Posterior vena cava (tissue), 2 donors: ENCODE measurements around the gene PAK4. TPM values are rescaled to one million over a fixed set of nuclear protein-coding genes. Genes with fewer than 3 reads are reported as not detected.
A peak's percentile ranks its signal among the peaks of the same experiment; 100 is the strongest.
"Not testable (repeated sequence)": the region's sequence is repeated elsewhere in the genome, so short reads cannot be mapped to it uniquely, and the experiment has no call there.

Experiments
- DNase-seq: peaks from one replicate; pipeline ENCODE4 v3.0.0-alpha.2; 2020; ENCODE audit warnings: low spot score
- intact Hi-C, 2 donors: fragments of 100-400 bp; cut with DNase I; formaldehyde crosslinking; loops; one replicate each; pipeline versions ENCODE4 v1.14.1 to v1.14.2; 2022 to 2023
- long read RNA-seq, 2 donors: library from polyadenylated mRNA; unstranded; transcript quantifications; one replicate each; pipeline ENCODE4 v2.0.0, GENCODE V29; 2020 to 2021
- total RNA-seq, 2 donors: library from RNA; stranded (reverse); fragmentation: NEBNext Ultra II Directional; extraction: Animal tissue kit (Norgen Biotek cat#: 25700); gene quantifications; one replicate each; pipeline ENCODE4 v1.2.1, GENCODE V29; 2021
- donor health status: DM: yes; HTN: yes; CAD: no.
- donor health status: DM: yes; HTN: yes; CAD: no.

PAK4 gene
- 10 to 100 TPM; 15.0 to 17.3 TPM for total RNA-seq
- long read RNA-seq, donor 1, partial matches to known transcripts: 0 of 3 reads
- long read RNA-seq, donor 1, other reads (novel, unspliced or antisense): 2 of 3 reads
- long read RNA-seq, donor 2, partial matches to known transcripts: 1 of 11 reads
- long read RNA-seq, donor 2, other reads (novel, unspliced or antisense): 8 of 11 reads

- intact Hi-C loops: no loop called here
Measured at GRCh38 chr19:39125554-39126311, at the start of gene PAK4. Gene PAK4 (plus strand): TSS chr19:39125786. CDS start chr19:39169554, 43,768 bp downstream.

DNA sequence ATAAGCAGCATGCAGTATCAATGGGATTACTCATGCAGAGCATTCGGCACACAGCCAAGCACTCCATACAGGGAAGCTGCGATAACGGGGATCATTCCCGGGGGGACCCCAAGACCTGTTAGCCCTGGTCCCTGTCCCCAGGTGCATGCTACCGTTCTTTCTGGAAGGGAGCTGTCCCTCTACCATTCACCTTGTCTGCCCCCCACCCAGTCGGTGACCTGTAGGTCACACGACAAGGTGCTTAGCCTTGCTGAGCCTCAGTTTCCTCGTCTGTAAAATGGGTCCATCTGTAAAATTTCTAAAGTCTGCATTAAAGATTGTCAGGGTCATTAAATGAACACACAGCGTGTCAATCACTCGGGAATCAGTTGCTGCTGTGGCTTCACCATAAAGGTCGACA, 48.3 kb upstream of the PAK4 start:
- intact Hi-C loops: no loop called here
- DNase-seq: no peak

More at GRCh38 chr19:39125554-39126311, at the start of gene PAK4:
- DNase-seq: peak; percentile 99

DNA sequence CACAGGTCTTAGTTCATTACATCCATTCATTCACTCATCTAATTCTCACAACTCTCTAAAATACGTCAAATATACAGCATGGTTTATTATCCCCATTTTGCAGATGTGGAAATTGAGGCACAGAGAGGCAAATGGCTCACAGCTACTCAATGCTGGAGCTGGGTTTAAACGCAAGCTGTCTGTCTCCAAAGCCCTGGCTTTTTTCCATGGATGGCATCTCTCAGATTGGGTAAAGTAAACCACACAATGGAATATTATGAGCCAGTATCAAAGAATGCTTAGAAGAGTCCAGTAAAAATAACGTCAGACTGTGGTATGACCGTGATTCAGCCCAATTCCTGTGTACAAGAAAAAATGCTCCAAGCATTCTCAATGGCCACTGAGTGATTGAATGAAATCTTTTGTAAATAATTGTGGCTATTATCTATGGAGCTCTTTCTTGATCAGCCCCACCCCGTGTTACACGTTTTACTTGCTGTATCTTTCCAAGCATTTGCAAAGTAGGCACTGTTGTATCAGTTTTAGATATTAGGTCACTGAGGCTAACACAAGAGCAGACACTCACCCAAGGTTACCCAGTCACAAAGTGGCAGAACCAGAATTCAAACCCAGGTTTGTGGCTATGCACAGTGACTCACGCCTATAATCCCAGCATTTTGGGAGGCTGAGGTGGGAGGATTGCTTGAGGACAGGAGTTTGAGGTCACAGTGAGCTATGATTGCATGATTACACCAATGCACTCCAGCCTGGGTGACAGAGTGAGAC, 47.0 kb upstream of the PAK4 start:
- DNase-seq: no peak
- intact Hi-C loops: no loop called here

DNA sequence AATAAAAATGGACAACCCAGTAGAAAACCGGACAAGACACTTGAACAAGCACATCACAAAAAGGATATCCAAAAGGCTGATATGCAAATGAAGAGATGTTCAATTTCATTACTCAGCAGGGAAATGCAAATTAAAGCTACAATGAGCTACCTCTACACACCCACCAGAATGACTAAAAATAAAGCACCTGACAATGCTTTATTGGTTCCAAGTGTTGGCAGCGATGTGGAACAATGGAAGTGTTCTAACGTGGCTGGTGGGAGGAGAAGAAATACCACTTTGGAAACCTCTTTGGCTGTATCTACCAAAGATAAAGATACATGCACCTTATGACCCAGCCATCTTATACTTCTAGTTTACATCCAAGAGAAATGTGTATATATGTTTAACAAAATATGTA, 45.2 kb upstream of the PAK4 start:
- DNase-seq: no peak
- intact Hi-C loops: no loop called here

- intact Hi-C loops: no loop called here
- no peak for DNase-seq
Measured at GRCh38 chr19:39082167-39082566, 43.4 kb upstream of the PAK4 start.

DNA sequence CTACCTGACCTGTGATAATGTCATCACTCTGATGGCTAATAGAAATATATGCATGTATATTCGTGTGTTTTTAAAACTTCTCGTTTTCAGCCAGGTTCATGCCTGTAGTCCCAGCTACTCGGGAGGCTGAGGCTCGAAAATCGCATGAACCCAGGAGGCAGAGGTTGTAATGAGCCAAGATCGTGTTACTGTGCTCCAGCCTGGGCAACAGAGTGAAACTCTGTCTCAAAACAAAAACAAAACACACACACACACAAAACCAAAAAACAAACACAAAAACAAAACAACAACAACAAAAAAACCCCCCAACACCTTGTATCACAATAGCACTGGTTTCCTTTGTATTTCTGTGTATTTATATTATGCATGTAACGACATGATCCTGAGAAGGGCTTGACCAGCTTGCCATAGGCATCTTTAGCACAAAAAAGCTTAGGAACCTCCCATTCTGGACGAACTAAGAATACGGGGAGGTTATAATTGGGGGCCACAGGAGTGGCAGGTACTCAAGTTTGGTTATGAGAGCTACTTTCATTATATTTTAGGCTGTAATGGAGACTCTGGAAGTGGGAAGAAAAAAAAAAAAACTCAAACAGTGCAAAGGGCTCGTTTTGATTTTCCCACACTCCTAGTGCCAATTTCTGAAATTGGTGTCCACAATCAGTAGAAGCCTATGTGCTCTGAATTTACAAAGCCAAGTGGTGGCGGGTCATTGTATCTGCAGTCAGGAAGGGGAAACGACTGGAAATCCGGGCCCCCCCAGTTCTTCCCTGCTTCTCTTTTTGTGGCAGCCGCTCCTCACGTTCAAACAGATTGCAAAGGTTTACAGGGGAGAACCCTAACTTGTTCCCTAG, 42.6 kb upstream of the PAK4 start:
- DNase-seq: no peak
- intact Hi-C loops: no loop called here

DNA sequence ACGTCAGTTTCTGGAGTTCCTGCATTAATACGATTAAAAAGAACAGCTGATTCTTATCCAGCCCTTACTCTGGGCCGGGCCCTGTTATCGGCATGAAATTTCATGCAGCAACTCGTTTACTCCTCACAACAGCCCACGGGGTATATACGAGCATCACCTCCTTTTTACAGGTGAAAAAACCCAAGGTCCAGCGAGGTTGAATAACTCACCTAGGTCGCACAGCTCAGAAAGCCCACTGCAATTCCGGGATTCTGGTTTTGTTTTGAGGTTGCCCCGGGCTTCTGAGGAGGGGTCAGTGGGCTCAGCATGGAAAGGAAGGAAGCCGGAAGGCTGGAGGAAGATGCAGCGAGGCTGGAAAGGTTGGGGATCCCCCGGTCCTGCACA, 42.0 kb upstream of the PAK4 start:
- intact Hi-C loops: no loop called here
- no peak for DNase-seq

GRCh38 chr19:39083983-39084731, 41.4 kb upstream of the PAK4 start, which contains the start of gene ACP7:
Gene ACP7 (plus strand): TSS chr19:39084368. CDS start chr19:39085270, 902 bp downstream.
- intact Hi-C loops: no loop called here
- no peak for DNase-seq

GRCh38 chr19:39084732-39085080, 40.9 kb upstream of the PAK4 start:
- DNase-seq: no peak
- intact Hi-C loops: no loop called here

GRCh38 chr19:39085392-39085791, 40.2 kb upstream of the PAK4 start:
- no peak for DNase-seq
- intact Hi-C loops: no loop called here

DNA sequence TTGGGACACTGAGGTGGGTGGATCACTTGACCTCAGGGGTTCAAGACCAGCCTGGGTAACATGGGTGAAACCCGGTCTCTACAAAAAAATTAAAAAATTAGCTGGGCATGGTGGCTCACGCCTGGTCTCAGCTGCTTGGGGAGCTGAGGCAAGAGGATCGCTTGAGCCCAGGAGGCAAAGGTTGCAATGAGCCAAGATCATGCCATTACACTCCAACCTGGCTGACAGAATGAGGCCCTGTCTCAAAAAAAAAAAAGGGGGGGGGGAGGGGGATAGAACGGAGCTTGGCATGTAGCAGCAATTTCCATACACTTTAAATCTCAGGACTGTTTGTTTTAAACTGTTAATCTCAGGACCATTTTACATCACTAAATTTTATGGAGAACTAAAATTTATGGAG, 39.2 kb upstream of the PAK4 start:
- no peak for DNase-seq
- intact Hi-C loops: no loop called here

DNA sequence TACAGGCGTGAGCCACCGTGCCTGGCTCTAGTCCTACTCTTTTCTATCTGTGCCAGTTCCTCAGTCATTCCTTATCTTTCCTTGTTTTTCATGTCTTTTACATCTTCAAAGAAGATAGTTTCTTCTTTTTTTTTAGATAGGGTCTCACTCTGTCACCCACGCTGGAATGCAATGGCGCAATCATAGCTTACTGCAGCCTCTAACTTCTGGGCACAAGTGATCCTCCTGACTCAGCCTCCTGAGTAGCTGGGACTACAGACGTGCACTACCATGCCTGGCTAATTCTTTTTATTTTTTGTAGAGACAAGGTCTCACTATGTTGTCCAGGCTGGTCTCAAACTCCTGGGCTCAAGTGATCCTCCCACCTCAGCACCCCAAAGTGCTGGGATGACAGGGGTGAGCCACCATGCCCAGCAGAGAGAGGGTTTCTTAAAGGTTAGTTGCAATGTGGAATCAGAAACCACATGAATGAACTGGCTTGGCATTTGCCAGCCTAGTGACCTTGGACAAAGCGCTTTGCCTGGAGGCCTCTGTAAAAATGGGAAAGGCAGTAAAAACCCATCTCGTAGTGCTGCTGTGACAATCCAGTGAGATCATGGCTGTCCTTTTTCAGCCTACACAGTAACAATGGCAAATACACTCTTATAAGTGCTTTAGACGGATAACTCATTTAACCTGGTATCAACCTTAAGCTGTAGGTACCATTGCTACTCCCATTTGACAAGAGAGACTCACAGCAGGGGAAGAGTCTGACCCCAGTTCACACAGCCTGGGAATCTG, 37.5 kb upstream of the PAK4 start:
- intact Hi-C loops: no loop called here

DNA sequence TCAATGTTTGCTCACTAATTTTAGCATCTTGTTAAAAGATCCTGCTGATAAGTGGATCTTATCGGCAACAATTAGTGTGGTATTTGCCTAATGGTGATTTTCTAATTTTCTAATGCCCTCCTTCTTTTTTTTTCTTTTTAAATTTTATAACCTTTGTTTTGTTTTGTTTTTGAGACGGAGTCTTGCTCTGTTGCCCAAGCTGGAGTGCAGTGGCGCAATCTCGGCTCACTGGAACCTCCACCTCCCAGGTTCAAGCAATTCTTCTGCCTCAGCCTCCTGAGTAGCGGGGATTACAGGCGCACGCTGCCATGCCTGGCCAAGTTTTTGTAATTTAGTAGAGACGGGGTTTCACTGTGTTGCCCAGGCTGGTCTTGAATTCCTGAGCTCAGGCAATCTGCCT, 35.6 kb upstream of the PAK4 start:
- intact Hi-C loops, DNase-seq: not testable (repeated sequence)

More for the DNA sequence above, 37.5 kb upstream of the PAK4 start:
- no peak for DNase-seq

DNA sequence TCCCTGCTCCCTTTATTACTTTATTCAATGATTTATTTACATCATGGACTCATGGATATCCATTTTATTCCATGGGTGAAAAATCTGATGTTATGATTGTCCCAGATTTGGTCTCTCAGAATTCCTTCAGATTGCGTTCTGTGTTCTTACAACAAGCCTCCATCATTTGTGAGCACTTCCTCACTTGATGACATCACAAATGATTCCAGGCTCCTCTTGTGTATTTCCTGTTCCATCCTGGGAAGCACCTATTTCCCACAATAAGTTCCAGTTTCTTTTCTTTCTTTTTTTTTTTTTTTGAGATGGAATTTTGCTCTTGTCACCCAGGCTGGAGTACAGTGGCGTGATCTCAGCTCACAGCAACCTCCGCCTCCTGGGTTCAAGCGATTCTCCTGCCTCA, 34.7 kb upstream of the PAK4 start:
- DNase-seq: no peak
- intact Hi-C loops: no loop called here

DNA sequence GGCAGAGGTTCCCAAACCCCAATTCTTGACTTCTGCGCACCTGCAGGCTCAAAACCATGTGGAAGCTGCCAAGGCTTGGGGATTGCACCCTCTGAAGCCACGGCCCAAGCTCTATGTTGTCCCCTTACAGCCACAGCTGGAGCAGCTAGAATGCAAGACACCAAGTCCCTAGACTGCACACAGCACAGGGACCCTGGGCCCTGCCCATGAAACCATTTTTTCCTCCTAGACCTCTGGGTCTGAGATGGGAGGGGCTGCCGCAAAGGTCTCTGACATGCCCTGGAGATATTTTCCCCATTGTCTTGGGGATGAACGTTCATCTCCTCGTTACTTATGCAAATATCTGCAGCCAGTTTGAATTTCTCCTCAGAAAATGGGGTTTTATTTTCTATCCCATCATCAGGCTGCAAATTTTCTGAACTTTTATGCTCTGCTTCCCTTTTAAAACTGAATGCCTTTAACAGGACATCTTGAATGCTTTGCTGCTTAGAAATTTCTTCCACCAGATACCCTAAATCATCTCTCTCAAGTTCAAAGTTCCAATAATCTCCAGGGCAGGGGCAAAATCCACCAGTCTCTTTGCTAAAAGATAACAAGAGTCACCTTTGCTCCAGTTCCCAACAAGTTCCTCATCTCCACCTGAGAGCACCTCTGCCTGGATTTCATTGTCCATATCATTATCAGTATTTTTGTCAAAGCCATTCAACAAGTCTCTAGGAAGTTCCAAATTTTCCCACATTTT, 29.6 kb upstream of the PAK4 start:
- intact Hi-C loops, DNase-seq: not testable (repeated sequence)

- intact Hi-C loops: no loop called here
- DNase-seq: no peak
Measured at GRCh38 chr19:39097299-39097698, 28.3 kb upstream of the PAK4 start.

GRCh38 chr19:39097721-39098120, 27.9 kb upstream of the PAK4 start:
- intact Hi-C loops: no loop called here
- no peak for DNase-seq
